Vagina (tissue), 2 donors: ENCODE measurements around the gene PIK3R6. TPM values are rescaled to one million over a fixed set of nuclear protein-coding genes. Genes with fewer than 3 reads are reported as not detected.

Experiments
- DNase-seq, 2 donors: peaks; one replicate each; pipeline ENCODE4 v3.0.0-alpha.2; 2017; ENCODE audit errors: extremely low spot score in 2 of 2
- H3K27ac ChIP-seq: fragments of 200-600 bp; sonication (generic); one replicate; pipeline ENCODE4 v1.5.1; 2019
- H3K27me3 ChIP-seq: fragments of 200-600 bp; sonication (generic); one replicate; pipeline ENCODE4 v1.5.1; 2019
- H3K36me3 ChIP-seq, 2 donors: fragments of 200-600 bp; sonication (generic); one replicate each; pipeline ENCODE4 v1.5.1; 2017 to 2019
- H3K4me1 ChIP-seq: fragments of 200-600 bp; sonication (generic); one replicate; pipeline ENCODE4 v1.5.1; 2019
- H3K4me3 ChIP-seq, 2 donors: fragments of 200-600 bp; sonication (generic); 1 replicate in 1 of 2; 2 replicates in 1 of 2; pipeline ENCODE4 v1.5.1; 2016 to 2019
- H3K9me3 ChIP-seq: fragments of 200-600 bp; sonication (generic); one replicate; pipeline ENCODE4 v1.5.1; 2019
- POLR2A ChIP-seq, 2 donors: fragments of 450-650 bp; IDR thresholded peaks; one replicate each; pipeline ENCODE4 v1.6.1; 2017; ENCODE audit warnings: antibody characterized with exemption in 2 of 2, mild to moderate bottlenecking in 2 of 2, moderate library complexity in 2 of 2
- POLR2AphosphoS5 ChIP-seq, 2 donors: sonication (generic); formaldehyde crosslinking; IDR thresholded peaks; one replicate each; pipeline ENCODE4 v1.9.0; 2017; ENCODE audit warnings: antibody characterized with exemption in 2 of 2, mild to moderate bottlenecking in 2 of 2, low read depth in 1 of 2; ENCODE audit not compliant: insufficient read depth in 1 of 2
- intact Hi-C: fragments of 100-400 bp; cut with DNase I; formaldehyde crosslinking; loops from one replicate; pipeline ENCODE4 v1.15.1; 2023
- total RNA-seq: library from RNA; depleted of rRNA; stranded (reverse); fragments of >200 nt; gene quantifications from one replicate; pipeline ENCODE4 v1.2.3, GENCODE V29; 2016
- TF ChIP-seq, protein P1 (sequence below), 3 experiments: fragments of 450-650 bp in 2 of 3; fragments of 200-600 bp in 1 of 3; sonication (generic) in 1 of 3; IDR thresholded peaks; one replicate each; pipeline ENCODE4 v1.5.1; 2017 to 2019; ENCODE audit warnings: antibody characterized with exemption in 3 of 3, mild to moderate bottlenecking in 2 of 3, moderate library complexity in 2 of 3

PIK3R6 gene, protein sequence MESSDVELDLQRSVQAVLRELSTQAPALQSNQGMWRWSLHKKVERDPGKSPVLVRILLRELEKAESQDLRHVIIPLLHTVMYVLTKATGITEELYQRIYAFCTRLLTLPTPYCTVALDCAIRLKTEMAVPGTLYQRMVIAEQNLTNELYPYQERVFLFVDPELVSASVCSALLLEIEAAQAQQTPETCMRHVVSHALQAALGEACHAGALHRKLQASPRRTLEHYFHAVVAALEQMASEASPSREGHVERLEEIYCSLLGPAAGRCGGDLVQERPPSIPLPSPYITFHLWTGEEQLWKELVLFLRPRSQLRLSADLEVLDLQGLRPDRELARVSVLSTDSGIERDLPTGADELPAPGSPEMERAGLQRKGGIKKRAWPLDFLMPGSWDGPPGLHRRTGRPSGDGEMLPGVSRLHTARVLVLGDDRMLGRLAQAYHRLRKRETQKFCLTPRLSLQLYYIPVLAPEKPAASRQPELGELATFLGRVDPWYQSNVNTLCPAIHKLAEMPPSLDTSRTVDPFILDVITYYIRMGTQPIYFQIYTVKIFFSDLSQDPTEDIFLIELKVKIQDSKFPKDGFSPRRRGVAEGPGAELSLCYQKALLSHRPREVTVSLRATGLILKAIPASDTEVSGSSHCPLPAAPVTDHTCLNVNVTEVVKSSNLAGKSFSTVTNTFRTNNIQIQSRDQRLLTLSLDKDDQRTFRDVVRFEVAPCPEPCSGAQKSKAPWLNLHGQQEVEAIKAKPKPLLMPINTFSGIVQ
- 3.2 TPM for total RNA-seq

DNA sequence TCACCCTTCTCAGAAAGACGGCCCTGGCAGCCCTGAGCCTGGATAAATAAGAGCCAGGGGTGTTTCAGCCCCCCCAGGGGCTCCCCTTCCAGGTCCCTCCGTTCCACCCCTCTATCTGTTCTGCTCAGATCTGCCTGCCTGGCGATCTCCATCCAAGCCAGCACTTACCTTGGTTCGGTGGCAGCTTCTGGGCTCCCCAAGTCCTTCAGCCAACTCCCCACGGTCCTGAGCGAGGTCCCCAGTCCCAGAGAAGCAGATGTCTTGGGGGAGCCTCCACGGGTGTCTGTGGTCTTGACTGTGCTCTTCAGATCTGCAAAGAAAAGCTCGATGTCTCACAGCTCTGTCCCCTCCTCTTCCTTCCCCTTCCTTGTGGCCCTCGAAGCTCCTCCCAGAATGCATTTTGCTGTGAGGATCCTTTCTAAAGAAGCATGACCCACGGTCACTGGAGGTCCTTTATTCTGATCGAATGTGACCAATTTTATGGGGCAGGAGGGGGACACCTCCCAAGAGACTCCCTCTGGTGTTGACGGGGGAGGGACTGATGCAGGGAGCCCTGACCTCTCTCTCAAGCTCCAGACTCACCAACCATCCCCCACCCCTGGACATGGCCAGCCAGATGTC is at the start of gene PIK3R6:
Gene PIK3R6 (minus strand): TSS at position 314 of the 621 bp plus-strand sequence. CDS start 17,880 bp downstream, outside the sequence.
- Histone ChIP-seq H3K27ac (no peak within 1 kb of the TSS), H3K36me3 (no peaks in the 10 kb centered on the region)
- intact Hi-C loops: no loop called here

DNA sequence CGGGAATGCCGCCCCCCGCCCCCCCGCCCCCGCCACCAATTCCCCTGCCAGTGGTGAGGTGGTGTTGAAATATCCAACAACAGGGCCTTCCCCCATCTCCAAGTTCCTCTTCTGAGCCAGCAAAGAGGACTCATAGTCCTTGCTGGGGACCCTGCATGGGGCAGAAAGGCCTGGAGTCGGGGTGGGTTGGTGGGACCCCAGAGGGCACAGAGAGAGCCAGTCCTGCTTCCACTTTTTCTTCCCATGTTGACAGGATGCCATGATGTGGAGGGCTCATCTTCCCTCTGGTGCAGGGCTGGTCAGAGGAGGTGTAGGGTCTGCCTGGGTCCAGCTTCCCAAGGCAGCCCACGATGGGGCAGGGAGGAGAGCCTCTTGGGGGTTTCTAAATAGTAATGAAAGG is 49.0 kb upstream of the PIK3R6 start:
- H3K9me3 ChIP-seq: no peaks in the 10 kb centered on the region
- H3K27ac ChIP-seq: no peak overlapping the region
- intact Hi-C loops: no loop called here
- H3K4me3 ChIP-seq: no peak overlapping the region
- DNase-seq: no peak
- no peaks in the 10 kb centered on the region for H3K4me1 ChIP-seq
- TF ChIP-seq POLR2AphosphoS5 (IDR thresholded peaks at IDR 0.05; ENCODE audit: insufficient read depth in 1 of 2, low read depth in 1 of 2) (no peak), POLR2A (IDR thresholded peaks at IDR 0.05) (no peak)
- TF ChIP-seq, protein P1, sequence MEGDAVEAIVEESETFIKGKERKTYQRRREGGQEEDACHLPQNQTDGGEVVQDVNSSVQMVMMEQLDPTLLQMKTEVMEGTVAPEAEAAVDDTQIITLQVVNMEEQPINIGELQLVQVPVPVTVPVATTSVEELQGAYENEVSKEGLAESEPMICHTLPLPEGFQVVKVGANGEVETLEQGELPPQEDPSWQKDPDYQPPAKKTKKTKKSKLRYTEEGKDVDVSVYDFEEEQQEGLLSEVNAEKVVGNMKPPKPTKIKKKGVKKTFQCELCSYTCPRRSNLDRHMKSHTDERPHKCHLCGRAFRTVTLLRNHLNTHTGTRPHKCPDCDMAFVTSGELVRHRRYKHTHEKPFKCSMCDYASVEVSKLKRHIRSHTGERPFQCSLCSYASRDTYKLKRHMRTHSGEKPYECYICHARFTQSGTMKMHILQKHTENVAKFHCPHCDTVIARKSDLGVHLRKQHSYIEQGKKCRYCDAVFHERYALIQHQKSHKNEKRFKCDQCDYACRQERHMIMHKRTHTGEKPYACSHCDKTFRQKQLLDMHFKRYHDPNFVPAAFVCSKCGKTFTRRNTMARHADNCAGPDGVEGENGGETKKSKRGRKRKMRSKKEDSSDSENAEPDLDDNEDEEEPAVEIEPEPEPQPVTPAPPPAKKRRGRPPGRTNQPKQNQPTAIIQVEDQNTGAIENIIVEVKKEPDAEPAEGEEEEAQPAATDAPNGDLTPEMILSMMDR (IDR thresholded peaks at IDR 0.05): no peak
- no peaks in the 10 kb centered on the region for H3K36me3 ChIP-seq
- H3K27me3 ChIP-seq: no peaks in the 10 kb centered on the region

More for the DNA sequence above, at the start of gene PIK3R6:
- TF ChIP-seq POLR2AphosphoS5 (IDR thresholded peaks at IDR 0.05; ENCODE audit: insufficient read depth in 1 of 2, low read depth in 1 of 2): no peak
- TF ChIP-seq, protein P1 (IDR thresholded peaks at IDR 0.05): no peak
- no peak for TF ChIP-seq POLR2A (IDR thresholded peaks at IDR 0.05)
- H3K4me1 ChIP-seq: no peaks in the 10 kb centered on the region
- no peaks in the 10 kb centered on the region for H3K27me3 ChIP-seq
- H3K9me3 ChIP-seq: no peaks in the 10 kb centered on the region
- H3K4me3 ChIP-seq: no peak within 1 kb of the TSS
- DNase-seq: peak in 1 of 2 donors; percentile 70

DNA sequence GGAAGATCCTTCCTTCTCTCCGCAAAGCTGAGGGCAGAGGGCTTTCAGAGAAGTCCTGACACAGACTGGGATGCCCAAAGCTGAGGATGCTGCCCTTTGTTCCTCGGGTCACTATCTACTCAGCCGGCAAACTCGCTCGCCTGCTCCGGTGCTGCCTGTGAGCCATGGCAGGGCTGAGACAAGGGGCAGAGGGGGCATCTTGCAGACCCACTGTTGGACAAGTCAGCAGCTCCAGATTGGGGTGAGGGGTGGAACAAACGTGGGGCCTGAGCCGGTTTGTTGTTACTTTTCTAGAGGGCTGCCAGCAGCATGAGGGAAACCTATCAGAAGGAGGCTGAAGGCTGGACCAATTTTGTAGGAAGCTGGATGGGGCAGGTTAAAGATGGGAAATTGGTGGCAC is 47.1 kb upstream of the PIK3R6 start:
- Histone ChIP-seq H3K4me1 (no peaks in the 10 kb centered on the region), H3K27me3 (no peaks in the 10 kb centered on the region), H3K27ac (no peak overlapping the region), H3K4me3 (no peak overlapping the region), H3K36me3 (no peaks in the 10 kb centered on the region), H3K9me3 (no peaks in the 10 kb centered on the region)
- peak in 1 of 2 donors; percentile 79 for DNase-seq
- TF ChIP-seq, protein P1 (IDR thresholded peaks at IDR 0.05): no peak
- TF ChIP-seq POLR2A (IDR thresholded peaks at IDR 0.05) (no peak), POLR2AphosphoS5 (IDR thresholded peaks at IDR 0.05; ENCODE audit: insufficient read depth in 1 of 2, low read depth in 1 of 2) (no peak)
- intact Hi-C loops: no loop called here

DNA sequence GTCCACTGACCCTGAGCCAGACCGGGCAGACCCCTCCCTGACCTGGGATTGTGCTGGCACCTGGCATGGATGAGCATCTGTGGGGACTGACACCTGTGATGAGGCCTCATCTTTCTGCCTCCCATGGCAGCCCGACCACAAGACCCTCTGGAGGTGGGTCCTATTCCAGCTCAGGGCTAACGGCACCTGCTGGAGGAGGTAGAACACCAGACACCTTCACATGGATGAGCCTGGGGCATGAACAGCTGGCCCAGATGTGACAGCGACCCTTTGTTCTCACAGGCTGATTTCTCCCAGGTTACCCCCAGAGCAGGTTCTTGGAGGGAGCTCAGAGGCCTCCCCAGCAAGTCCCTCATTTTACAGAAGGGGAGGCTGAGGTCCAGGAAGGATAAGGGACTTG is 46.4 kb upstream of the PIK3R6 start:
- DNase-seq: no peak
- Histone ChIP-seq H3K27me3 (no peaks in the 10 kb centered on the region), H3K4me3 (no peak overlapping the region), H3K9me3 (no peaks in the 10 kb centered on the region), H3K36me3 (no peaks in the 10 kb centered on the region), H3K4me1 (no peaks in the 10 kb centered on the region), H3K27ac (no peak overlapping the region)
- intact Hi-C loops: no loop called here
- no peak for TF ChIP-seq POLR2A (IDR thresholded peaks at IDR 0.05)
- no peak for TF ChIP-seq POLR2AphosphoS5 (IDR thresholded peaks at IDR 0.05; ENCODE audit: insufficient read depth in 1 of 2, low read depth in 1 of 2)
- TF ChIP-seq, protein P1 (IDR thresholded peaks at IDR 0.05): no peak
